Measurements from ENCODE around the gene CADM1.

The CADM1 gene

DNA sequence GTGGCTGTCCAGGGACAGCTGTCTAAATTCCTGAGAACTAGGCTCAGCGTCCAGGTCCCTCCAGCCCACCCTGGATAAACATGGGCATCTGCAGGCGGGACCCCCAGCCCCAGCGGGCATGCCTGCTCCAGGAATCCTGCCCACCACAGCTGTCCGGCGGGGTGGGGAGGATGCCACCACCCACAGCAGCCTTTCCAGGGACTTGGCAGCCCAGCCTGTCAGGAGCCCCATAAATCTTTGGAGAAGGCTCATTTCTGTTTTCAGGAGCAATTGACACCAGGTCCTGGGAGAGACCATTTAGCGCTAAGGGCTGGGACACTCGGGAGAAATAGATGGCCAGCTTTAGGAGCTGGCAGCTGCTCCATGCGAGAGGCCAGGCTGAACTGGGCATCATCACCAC lies 358.9 kb downstream of the CADM1 start:
- no peak for TF ChIP-seq TAF1 (IDR thresholded peaks at IDR 0.05; ENCODE audit: borderline replicate concordance, insufficient read depth, low read length)
- TF ChIP-seq POLR2AphosphoS5 (IDR thresholded peaks at IDR 0.05; ENCODE audit: low read depth, low read length), result no peak
- TF ChIP-seq, protein P1, sequence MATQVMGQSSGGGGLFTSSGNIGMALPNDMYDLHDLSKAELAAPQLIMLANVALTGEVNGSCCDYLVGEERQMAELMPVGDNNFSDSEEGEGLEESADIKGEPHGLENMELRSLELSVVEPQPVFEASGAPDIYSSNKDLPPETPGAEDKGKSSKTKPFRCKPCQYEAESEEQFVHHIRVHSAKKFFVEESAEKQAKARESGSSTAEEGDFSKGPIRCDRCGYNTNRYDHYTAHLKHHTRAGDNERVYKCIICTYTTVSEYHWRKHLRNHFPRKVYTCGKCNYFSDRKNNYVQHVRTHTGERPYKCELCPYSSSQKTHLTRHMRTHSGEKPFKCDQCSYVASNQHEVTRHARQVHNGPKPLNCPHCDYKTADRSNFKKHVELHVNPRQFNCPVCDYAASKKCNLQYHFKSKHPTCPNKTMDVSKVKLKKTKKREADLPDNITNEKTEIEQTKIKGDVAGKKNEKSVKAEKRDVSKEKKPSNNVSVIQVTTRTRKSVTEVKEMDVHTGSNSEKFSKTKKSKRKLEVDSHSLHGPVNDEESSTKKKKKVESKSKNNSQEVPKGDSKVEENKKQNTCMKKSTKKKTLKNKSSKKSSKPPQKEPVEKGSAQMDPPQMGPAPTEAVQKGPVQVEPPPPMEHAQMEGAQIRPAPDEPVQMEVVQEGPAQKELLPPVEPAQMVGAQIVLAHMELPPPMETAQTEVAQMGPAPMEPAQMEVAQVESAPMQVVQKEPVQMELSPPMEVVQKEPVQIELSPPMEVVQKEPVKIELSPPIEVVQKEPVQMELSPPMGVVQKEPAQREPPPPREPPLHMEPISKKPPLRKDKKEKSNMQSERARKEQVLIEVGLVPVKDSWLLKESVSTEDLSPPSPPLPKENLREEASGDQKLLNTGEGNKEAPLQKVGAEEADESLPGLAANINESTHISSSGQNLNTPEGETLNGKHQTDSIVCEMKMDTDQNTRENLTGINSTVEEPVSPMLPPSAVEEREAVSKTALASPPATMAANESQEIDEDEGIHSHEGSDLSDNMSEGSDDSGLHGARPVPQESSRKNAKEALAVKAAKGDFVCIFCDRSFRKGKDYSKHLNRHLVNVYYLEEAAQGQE (IDR thresholded peaks at IDR 0.05; ENCODE audit: insufficient read depth in 1 of 2, low read depth in 2 of 2, low read length in 2 of 2), result no peak
- TF ChIP-seq FOXP2 (optimal IDR thresholded peaks at IDR 0.05; ENCODE audit: borderline replicate concordance, extremely low read depth, extremely low read length, insufficient read depth), result no peak
- no peak for TF ChIP-seq SIN3A (IDR thresholded peaks at IDR 0.05; ENCODE audit: borderline replicate concordance, insufficient read depth, low read length)

DNA sequence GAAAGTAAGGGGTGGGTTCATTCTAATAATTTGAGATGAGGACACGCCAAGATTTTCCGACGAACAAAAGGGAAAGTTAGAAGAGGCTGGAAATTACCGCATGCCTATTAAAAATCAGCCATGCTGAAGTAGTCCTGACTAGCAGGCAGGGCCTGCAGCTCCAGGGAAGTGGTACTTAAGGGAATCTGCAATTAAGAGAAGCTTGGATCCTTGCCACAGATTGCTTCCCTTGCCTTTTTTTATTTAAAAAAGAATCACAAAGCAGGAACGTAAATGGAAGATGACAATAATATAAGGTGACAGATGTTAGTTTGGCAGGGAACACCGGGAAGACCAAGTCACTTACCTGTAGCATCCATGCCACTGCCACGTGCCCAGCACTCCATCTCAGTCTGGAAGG lies 359.3 kb downstream of the CADM1 start:
- TF ChIP-seq POLR2AphosphoS5 (IDR thresholded peaks at IDR 0.05; ENCODE audit: low read depth, low read length) (no peak), SIN3A (IDR thresholded peaks at IDR 0.05; ENCODE audit: borderline replicate concordance, insufficient read depth, low read length) (no peak), TAF1 (IDR thresholded peaks at IDR 0.05; ENCODE audit: borderline replicate concordance, insufficient read depth, low read length) (no peak), FOXP2 (optimal IDR thresholded peaks at IDR 0.05; ENCODE audit: borderline replicate concordance, extremely low read depth, extremely low read length, insufficient read depth) (no peak)
- TF ChIP-seq, protein P1 (IDR thresholded peaks at IDR 0.05; ENCODE audit: insufficient read depth in 1 of 2, low read depth in 2 of 2, low read length in 2 of 2), result no peak

DNA sequence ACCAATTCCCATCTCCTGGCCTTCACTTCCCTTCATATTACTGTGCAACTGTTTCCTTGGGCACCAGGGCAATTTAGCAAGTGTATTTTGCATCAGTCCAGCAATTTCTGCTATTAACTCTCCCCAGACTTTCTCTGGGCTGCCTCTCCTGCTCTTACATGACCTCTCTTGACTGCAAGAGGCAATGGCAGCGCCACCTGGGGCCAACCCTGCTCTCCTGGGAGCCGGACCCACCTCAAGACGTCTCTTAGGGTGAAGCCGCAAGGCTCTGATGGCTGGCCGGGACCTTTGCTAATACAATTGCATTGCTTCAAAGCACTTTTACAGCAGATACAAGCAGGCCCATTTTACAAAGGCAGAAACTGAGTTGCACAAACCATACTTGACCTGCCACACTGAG lies 360.2 kb downstream of the CADM1 start:
- TF ChIP-seq, protein P1 (IDR thresholded peaks at IDR 0.05; ENCODE audit: insufficient read depth in 1 of 2, low read depth in 2 of 2, low read length in 2 of 2), result no peak
- TF ChIP-seq FOXP2 (optimal IDR thresholded peaks at IDR 0.05; ENCODE audit: borderline replicate concordance, extremely low read depth, extremely low read length, insufficient read depth) (no peak), TAF1 (IDR thresholded peaks at IDR 0.05; ENCODE audit: borderline replicate concordance, insufficient read depth, low read length) (no peak), SIN3A (IDR thresholded peaks at IDR 0.05; ENCODE audit: borderline replicate concordance, insufficient read depth, low read length) (no peak), POLR2AphosphoS5 (IDR thresholded peaks at IDR 0.05; ENCODE audit: low read depth, low read length) (no peak)

DNA sequence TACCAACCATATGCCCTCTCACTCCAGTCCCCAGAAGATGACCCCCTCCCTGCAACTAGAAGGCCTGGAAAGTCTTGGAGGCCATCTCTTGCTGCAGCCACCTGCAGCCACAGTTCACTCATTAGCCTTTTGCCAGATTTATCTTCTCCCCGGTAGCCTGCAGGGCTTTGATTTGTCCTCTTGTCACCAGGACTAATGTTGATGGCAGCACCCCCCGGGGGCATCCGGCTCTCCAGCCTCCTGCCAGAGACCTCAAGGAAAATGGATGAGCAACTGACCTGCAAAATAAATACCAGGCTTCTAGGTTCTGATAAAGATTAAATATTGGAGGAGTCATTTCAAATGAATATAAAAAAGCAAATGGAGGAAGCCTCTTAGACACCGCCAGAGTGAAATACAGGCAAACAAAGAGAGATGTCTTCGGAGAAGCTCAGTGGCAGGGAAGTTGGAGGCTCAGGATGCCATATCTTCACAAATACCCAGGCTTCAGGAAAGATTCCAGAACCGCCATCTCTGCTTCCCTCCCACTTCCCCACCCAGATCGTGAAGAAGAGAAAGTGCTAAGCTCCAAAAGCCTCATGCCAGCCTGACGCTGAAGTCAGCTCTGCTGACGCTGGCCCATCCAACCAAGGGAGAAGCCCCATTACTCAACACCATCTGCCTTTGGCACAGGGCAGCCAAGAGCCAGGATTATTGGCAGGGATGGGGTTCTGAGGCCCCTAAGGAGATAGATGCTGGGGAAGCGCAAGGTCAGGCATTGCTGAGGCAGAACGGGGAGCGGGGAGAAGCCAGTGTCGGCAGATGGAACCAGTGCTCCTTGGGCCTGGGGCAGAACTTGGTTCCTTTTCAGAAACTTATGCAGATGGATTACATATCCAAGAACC lies 362.7 kb downstream of the CADM1 start:
- TF ChIP-seq, protein P1 (IDR thresholded peaks at IDR 0.05; ENCODE audit: insufficient read depth in 1 of 2, low read depth in 2 of 2, low read length in 2 of 2), result no peak
- TF ChIP-seq POLR2AphosphoS5 (IDR thresholded peaks at IDR 0.05; ENCODE audit: low read depth, low read length) (no peak), FOXP2 (optimal IDR thresholded peaks at IDR 0.05; ENCODE audit: borderline replicate concordance, extremely low read depth, extremely low read length, insufficient read depth) (no peak), SIN3A (IDR thresholded peaks at IDR 0.05; ENCODE audit: borderline replicate concordance, insufficient read depth, low read length) (no peak), TAF1 (IDR thresholded peaks at IDR 0.05; ENCODE audit: borderline replicate concordance, insufficient read depth, low read length) (no peak)

All from PFSK-1 (cell line).